Nephron (organoid): Measurements from ENCODE around the gene CARD14.
"Not testable (repeated sequence)": the region's sequence is repeated elsewhere in the genome, so short reads cannot be mapped to it uniquely, and the experiment has no call there.

Source experiments
- H3K27ac Mint-ChIP-seq, 3 experiments: 2 replicates each; pipeline ENCODE4 v1.8.0; 2020; ENCODE audit warnings: mixed read lengths in 3 of 3, mild to moderate bottlenecking in 2 of 3, moderate library complexity in 1 of 3
- H3K27me3 Mint-ChIP-seq: 2 replicates; pipeline ENCODE4 v1.8.0; 2021; ENCODE audit warnings: low read depth, mild to moderate bottlenecking, moderate library complexity, mixed read lengths
- H3K36me3 Mint-ChIP-seq: 2 replicates; pipeline ENCODE4 v1.8.0; 2020; ENCODE audit warnings: low read depth, mixed read lengths
- H3K4me1 Mint-ChIP-seq: 2 replicates; pipeline ENCODE4 v1.8.0; 2020; ENCODE audit warnings: mixed read lengths
- H3K4me3 Mint-ChIP-seq, 3 experiments: 2 replicates each; pipeline ENCODE4 v1.8.0; 2020; ENCODE audit warnings: mild to moderate bottlenecking in 3 of 3, mixed read lengths in 3 of 3, moderate library complexity in 2 of 3
- H3K9me3 Mint-ChIP-seq: 2 replicates; pipeline ENCODE4 v1.8.0; 2020; ENCODE audit warnings: mixed read lengths
- CTCF ChIP-seq, 3 experiments: fragments of 200-600 bp; sonication (generic); IDR thresholded peaks; one replicate each; pipeline ENCODE4 v1.5.0; 2021; ENCODE audit warnings: antibody characterized with exemption in 3 of 3; ENCODE audit not compliant: unreplicated experiment in 3 of 3

The CARD14 gene

GRCh38 chr17:80256034-80256350 is 86.2 kb downstream of the CARD14 start:
- Mint-ChIP-seq H3K27ac (no peak overlapping the region), H3K36me3 (peaks cover 3% of the 10 kb centered on the region), H3K4me1 (peaks cover 9% of the 10 kb centered on the region), H3K4me3 (no peak overlapping the region), H3K9me3 (no peaks in the 10 kb centered on the region), H3K27me3 (no peaks in the 10 kb centered on the region)
- no peak for TF ChIP-seq CTCF (IDR thresholded peaks at IDR 0.05; ENCODE audit: unreplicated experiment in 3 of 3)

- Mint-ChIP-seq H3K4me3 (peak overlapping the region; percentile 89), H3K27me3 (no peaks in the 10 kb centered on the region), H3K9me3 (no peaks in the 10 kb centered on the region), H3K27ac (peak overlapping the region; percentile 27 to 68 (median 68)), H3K36me3 (peaks cover 3% of the 10 kb centered on the region), H3K4me1 (peaks cover 21% of the 10 kb centered on the region)
- TF ChIP-seq CTCF (IDR thresholded peaks at IDR 0.05; ENCODE audit: unreplicated experiment in 3 of 3): no peak
Observed at GRCh38 chr17:80257716-80258213, 87.9 kb downstream of the CARD14 start.

- Mint-ChIP-seq H3K4me3 (peak overlapping the region; percentile 89), H3K27ac (peak overlapping the region; percentile 27 to 68 (median 67)), H3K4me1 (peaks cover 23% of the 10 kb centered on the region)
- H3K27me3 Mint-ChIP-seq, H3K36me3 Mint-ChIP-seq, H3K9me3 Mint-ChIP-seq: not testable (repeated sequence)
Observed at GRCh38 chr17:80258296-80258695, 88.5 kb downstream of the CARD14 start.
